ENCODE measurements around the gene UROS.

Gene UROS

DNA sequence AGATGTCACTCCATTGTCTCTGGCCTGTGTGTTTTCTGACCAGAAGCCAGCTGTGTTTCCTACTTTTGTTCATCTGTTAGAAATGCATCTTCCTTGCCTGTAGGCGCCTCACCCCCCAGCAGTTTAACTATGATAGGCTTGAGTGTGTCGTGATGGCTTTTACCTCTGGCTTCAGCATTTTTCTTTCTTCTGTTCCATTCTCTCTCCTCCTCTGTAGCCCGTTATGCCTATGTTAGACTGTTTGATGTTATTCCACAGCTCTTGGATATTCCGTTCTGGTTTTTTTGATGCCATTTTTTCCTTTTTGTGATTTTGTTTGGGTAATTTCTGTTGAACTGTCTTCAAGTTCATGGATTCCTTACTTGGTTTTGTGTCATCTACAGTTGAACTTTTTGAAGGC, 65.3 kb downstream of the UROS start:
- no peak for DNase-seq

DNA sequence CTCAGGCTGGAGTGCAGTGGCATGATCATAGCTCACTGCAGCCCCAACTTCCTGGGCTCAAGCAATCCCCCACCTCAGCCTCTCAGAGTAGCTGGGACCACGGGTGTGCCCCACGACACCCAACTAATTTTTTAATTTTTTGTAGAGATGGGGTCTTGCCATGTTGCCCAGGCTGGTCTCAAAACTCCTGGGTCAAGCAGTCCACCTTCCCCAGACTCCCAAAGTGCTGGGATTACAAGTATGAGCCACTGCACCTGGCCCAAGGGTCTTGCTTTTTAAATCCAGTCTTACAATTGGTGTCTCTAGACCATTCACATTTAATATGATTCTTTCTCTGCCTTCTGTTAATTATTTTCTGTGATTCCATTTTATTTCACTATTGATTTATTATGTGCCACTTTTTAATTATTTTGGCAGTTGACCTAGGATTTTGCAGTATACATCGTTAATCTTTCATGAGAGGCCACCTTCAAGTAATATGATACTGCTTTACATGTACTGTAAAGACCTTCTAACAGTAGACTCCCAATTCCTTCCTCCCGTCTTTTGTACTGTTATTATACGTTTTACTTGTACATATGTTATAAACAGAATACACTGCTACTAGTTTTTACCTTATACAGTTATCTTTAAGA, 66.1 kb downstream of the UROS start:
- DNase-seq = no peak

DNA sequence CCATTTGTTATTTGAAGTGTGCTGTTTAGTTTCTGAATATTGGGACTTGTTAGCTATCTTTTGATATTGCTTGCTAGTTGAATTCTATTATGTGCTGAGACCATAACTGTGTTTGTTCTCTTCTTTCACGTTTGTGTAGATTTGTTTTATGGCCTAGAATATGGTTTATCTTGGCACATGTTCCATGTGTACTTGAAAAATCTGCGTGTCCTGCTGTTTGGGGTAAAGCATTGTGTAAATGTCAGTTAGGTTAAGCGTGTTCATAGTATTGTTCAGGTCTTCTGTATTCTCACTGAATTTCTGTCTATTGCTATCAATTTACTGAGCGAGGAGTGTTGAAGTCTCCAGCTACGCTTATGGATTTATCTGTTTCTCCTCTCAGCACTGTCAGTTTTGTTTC, 66.9 kb downstream of the UROS start:
- no peak for DNase-seq

DNA sequence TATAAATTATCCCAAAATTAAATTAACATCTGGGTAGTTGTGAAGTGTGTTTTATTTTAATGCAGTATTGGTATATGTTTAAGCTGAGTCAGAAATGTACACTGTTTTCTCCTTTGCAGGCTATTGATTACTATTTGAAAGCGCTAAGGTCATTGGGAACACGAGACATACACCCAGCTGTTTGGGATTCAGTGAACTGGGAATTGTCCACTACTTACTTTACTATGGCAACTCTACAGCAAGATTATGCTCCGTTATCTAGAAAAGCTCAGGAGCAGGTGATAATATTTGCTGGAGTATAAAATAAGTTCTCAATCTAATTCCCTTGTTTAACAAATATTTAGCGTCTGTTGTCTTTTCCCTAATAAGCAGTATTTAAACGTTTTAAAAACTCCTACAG, 75.6 kb downstream of the UROS start:
- no peak for DNase-seq

DNA sequence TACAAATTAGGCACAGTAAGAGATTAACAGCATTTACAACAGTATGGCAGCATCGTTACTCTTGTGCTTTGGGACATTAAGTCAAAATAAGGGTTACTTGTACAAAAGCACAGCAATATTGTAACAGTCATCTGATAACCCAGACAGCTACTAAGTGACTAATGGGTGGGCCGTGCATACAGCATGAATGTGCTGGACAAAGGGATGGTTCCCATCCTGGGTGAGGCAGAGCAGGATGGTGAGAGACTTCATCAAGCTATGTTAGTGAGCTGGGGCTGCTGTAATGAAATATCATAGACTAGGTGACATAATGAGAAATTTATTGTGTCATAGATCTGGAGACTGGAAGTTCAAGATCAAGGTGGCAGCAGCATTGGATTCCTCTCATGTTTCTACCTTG, 78.1 kb downstream of the UROS start:
- no peak for DNase-seq

DNA sequence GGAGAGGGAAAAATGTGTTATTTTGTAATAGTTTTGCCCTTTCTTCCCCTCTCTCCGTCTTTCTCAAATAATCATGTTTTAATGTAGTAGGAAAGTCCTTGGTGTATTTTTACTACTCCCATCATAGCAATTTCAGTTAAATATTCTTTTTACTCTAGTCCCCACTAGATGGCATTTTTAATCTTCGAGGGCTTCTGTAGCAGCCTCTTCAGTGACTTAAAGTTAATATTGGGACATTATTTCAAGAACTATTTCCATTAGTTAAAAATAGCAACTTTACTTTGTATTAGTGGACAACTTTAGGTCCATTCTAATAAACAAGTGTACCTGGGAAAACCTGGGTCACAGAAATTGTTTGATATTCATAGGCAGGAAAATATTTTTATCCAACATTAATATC, 80.6 kb downstream of the UROS start:
- DNase-seq = no peak

DNA sequence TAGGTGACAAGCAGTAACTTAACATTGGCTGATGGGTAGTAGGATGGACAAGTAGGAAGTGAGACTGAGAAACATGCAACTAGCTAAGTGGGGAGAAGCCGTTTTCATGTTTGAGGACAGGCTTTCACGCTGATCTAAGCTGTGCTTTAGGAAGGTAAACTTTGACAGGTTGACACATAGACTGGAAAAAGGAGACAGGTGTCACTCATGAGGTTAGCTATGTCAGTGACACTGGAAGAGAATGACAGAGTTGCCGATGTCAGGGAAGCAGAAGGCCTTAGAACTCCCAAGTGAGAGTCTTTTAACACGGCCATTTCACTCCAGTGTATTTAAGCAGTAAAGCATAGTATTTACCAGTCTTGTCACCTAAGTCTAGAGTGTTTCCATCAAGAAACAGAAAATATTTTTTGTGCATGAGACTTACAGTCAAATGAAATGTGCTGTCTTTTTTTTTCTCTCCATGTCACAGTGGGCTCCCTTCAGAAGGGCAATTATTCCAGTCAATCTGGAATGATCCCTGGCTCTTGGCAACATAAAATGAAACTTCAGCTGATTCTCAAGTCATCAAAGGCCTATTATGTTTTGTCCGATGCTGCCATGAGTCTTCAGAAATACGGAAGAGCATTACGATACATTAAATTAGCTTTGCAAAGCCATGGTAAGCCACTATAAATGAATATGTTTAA, 82.9 kb downstream of the UROS start:
- DNase-seq = no peak

All from NCI-H1417 treated with DMSO at 0.1 percent for 48 hours (cell line).